ENCODE data around the gene HOXB7.

HOXB7 gene

DNA sequence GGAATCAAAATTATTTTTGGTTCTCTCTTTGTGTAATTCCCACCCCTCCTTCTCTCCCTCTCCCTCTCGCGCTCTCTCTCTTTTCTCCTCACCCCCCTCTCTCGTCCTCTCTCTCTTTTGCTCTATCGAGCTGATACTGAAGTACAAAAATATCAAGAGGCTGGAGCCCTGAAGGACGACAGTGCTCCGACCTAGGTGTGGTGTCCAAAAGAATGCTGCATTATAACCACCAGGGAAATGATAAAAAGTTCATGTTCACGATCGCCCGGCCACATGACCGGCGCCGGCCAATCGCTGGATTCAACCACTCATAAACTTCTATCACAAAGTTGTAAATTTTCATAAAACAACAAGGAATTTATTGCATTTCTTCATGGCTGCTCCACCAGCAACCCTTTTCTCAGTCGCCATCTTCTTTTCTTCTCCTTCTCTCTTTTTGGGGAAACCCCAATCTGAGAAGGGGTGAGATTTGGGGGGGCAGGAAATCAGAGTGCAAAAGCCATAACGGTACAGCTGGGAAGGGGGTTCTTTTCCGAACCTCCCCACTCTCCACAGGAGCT is 6.0 kb downstream of the HOXB7 start, which contains the start of gene HOXB6:
TSS of gene HOXB6 (minus strand) at position 217 of the 560 bp plus-strand sequence. CDS start 6,836 bp downstream, outside the sequence.
- H4K20me1 ChIP-seq (ENCODE audit: insufficient read depth, low read length) = no peaks in the 10 kb centered on the region
- H3K9me3 ChIP-seq (ENCODE audit: insufficient read depth, low read length) = no peaks in the 10 kb centered on the region
- 0 out of 2 replicates have a peak within 1 kb of the TSS, but pooled peaks have one; percentile 9 for H3K9ac ChIP-seq (ENCODE audit: low read length)
- H3K4me2 ChIP-seq (ENCODE audit: low read length) = peak within 1 kb of the TSS; percentile 41
- H3K4me3 ChIP-seq (ENCODE audit: low read length) = peak within 1 kb of the TSS; percentile 45
- peaks cover 32% of the 10 kb centered on the region for H3K4me1 ChIP-seq (ENCODE audit: low read length)
- no peak within 1 kb of the TSS for H3K27ac ChIP-seq (ENCODE audit: low read length)
- TF ChIP-seq CTCF (IDR thresholded peaks at IDR 0.05; ENCODE audit: low read depth, low read length) (no peak), EZH2phosphoT487 (IDR thresholded peaks at IDR 0.05; ENCODE audit: low read depth) (no peak)
- no peaks in the 10 kb centered on the region for H3K36me3 ChIP-seq (replicated peaks; ENCODE audit: low read depth, low read length)
- H3K79me2 ChIP-seq (ENCODE audit: low read length) = 0 out of 2 replicates have a peak, but pooled peaks cover 2% of the 10 kb centered on the region
- H2AFZ ChIP-seq (ENCODE audit: low read depth, low read length) = peak within 1 kb of the TSS; percentile 64; the same call in 1 of the 2 replicates
- H3K27me3 ChIP-seq (ENCODE audit: low read depth, low read length) = peaks cover 6% of the 10 kb centered on the region; the same call in 1 of the 2 replicates

GRCh38 chr17:48603959-48604769 is 6.7 kb downstream of the HOXB7 start:
- Histone ChIP-seq H3K27ac (ENCODE audit: low read length) (no peak overlapping the region), H3K4me3 (ENCODE audit: low read length) (peak overlapping the region; percentile 45), H3K36me3 (replicated peaks; ENCODE audit: low read depth, low read length) (no peaks in the 10 kb centered on the region), H3K4me1 (ENCODE audit: low read length) (peaks cover 25% of the 10 kb centered on the region), H3K4me2 (ENCODE audit: low read length) (peak overlapping the region; percentile 41), H3K79me2 (ENCODE audit: low read length) (no peaks in the 10 kb centered on the region), H4K20me1 (ENCODE audit: insufficient read depth, low read length) (no peaks in the 10 kb centered on the region), H3K9me3 (ENCODE audit: insufficient read depth, low read length) (no peaks in the 10 kb centered on the region), H2AFZ (ENCODE audit: low read depth, low read length) (peak overlapping the region; percentile 64; the same call in 1 of the 2 replicates), H3K9ac (ENCODE audit: low read length) (0 out of 2 replicates have a peak overlapping the region, but pooled peaks have one; percentile 9), H3K27me3 (ENCODE audit: low read depth, low read length) (peaks cover 12% of the 10 kb centered on the region)
- TF ChIP-seq EZH2phosphoT487 (IDR thresholded peaks at IDR 0.05; ENCODE audit: low read depth) (no peak), CTCF (IDR thresholded peaks at IDR 0.05; ENCODE audit: low read depth, low read length) (no peak)

GRCh38 chr17:48601539-48602425 is 9.0 kb downstream of the HOXB7 start:
- Histone ChIP-seq H3K27ac (ENCODE audit: low read length) (no peak overlapping the region), H2AFZ (ENCODE audit: low read depth, low read length) (peak overlapping the region; percentile 70; the same call in 1 of the 2 replicates), H3K79me2 (ENCODE audit: low read length) (peaks cover 6% of the 10 kb centered on the region; the same call in 1 of the 2 replicates), H3K9ac (ENCODE audit: low read length) (peak overlapping the region; percentile 58), H3K4me3 (ENCODE audit: low read length) (peak overlapping the region; percentile 81), H3K4me2 (ENCODE audit: low read length) (peak overlapping the region; percentile 96), H3K4me1 (ENCODE audit: low read length) (peaks cover 29% of the 10 kb centered on the region), H3K27me3 (ENCODE audit: low read depth, low read length) (peaks cover 21% of the 10 kb centered on the region), H3K9me3 (ENCODE audit: insufficient read depth, low read length) (no peaks in the 10 kb centered on the region), H4K20me1 (ENCODE audit: insufficient read depth, low read length) (no peaks in the 10 kb centered on the region), H3K36me3 (replicated peaks; ENCODE audit: low read depth, low read length) (no peaks in the 10 kb centered on the region)
- TF ChIP-seq EZH2phosphoT487 (IDR thresholded peaks at IDR 0.05; ENCODE audit: low read depth) (no peak), CTCF (IDR thresholded peaks at IDR 0.05; ENCODE audit: low read depth, low read length) (no peak)

Measured in OCI-LY3 (cell line).